ENCODE data around the gene IL10RB.
"Not testable (repeated sequence)": the region's sequence is repeated elsewhere in the genome, so short reads cannot be mapped to it uniquely, and the experiment has no call there.

The IL10RB gene

DNA sequence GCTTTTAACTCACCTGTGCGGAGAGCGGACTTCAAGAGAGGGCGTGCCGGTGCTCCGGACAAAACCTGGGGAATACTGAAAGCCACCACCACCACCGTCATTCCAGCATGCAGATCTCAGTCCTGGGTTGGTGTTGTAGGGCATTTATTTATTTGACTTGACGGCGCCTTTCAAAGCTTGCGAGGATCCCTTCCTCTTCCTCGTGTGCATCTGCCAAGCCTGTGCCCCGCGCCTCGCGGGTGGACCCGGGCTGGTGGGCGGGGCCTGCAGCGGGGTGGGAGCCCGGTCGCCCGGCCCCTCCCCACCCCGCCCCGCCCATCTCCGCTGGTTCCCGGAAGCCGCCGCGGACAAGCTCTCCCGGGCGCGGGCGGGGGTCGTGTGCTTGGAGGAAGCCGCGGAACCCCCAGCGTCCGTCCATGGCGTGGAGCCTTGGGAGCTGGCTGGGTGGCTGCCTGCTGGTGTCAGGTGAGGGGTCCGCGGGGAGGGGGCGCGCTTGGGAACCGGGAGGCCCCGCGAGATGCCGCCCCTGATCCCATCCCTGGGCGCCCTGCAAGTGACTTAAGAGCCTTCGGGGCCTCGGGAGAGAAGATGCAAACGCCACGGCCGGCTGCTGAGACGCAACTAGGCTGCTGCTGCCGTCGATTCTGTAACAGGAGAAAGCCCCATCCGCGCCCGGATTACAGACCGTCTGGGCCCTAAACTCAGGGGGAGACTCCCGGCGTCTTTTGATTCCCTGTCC, at the start of gene IL10RB:
TSS of gene IL10RB (plus strand) at position 318 of the 739 bp plus-strand sequence. CDS start at position 417, 99 bp downstream.
- peak; percentile 72 for TF ChIP-seq POLR2A (IDR thresholded peaks at IDR 0.05; ENCODE audit: low read depth, low read length)
- DNase-seq (ENCODE audit: insufficient read length, low spot score) (peak; percentile 91), FAIRE-seq (no peak)

DNA sequence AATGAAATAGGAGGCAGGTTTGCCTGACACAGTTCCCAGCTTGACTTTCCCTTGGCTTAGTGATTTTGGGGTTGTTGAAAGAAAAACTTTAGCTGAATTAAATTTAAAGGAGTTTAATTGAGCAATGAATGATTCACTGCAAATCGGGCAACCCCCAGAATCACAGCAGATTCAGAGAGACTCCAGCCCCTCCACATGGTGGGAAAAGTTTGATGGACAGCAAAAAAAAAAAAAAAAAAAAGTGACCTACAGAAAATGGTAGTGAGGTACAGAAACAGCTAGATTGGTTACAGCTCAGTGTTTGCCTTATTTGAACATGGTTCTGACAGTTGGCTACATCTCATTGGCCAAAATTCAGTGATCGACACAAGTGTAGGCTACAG, 49.0 kb upstream of the IL10RB start:
- DNase-seq (ENCODE audit: insufficient read length, low spot score) (no peak), FAIRE-seq (no peak)
- TF ChIP-seq POLR2A (IDR thresholded peaks at IDR 0.05; ENCODE audit: low read depth, low read length): no peak

DNA sequence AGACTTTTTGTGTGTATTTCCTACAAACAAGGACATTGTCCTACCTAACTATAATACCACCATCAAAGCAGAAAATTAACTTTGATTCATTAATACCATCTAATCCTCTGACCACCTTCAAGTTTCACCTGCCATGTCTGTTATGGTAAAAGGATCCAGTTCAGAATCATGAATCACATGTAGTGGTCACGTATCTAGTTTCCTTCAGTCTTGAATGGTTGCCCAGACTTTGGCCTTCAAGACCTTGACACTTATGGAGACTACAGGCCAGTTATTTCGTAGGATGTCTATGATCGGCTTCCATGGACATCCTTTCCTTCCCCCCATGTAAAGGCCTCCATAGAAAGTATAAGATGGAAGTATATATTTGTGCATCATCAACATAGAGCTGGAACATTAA, 46.9 kb upstream of the IL10RB start:
- no peak for TF ChIP-seq POLR2A (IDR thresholded peaks at IDR 0.05; ENCODE audit: low read depth, low read length)
- FAIRE-seq: no peak
- no peak for DNase-seq (ENCODE audit: insufficient read length, low spot score)

DNA sequence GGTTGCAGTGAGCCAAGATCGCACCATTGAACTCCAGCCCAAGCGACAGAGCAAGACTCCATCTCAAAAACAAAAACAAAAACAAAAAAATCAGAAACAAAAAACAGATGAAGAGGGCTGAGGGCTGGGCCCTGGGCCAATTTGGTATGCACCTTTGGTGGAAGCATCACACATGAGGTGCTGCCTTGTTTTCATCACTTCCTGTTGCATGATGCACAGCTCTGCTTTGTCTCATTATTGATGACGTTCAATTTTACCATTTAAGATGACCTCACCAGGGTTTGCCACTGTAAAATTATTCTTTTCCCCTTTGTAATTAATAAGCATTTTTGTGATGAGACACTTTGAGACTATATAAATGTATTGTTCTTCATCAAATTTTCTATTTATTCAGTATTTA, 46.2 kb upstream of the IL10RB start:
- FAIRE-seq (no peak), DNase-seq (ENCODE audit: insufficient read length, low spot score) (no peak)
- no peak for TF ChIP-seq POLR2A (IDR thresholded peaks at IDR 0.05; ENCODE audit: low read depth, low read length)

DNA sequence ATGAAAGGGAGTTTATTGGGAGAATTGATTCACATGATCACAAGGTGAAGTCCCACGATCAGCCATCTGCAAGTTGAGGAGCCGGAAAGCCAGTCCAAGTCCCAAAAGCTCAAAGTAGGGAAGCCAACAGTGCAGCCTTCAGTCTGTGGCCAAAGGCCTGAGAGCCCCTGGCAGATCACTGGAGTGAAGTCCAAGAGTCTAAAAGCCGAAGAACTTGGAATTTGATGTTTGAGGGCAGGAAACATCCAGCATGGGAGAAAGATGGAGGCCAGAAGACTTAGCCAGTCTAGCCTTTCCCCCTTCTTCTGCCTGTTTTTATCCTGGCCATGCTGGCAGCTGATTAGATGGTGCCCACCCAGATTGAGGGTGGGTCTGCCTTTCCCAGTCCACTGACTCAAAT, 40.8 kb upstream of the IL10RB start:
- not testable (repeated sequence) for DNase-seq (ENCODE audit: insufficient read length, low spot score); FAIRE-seq

DNA sequence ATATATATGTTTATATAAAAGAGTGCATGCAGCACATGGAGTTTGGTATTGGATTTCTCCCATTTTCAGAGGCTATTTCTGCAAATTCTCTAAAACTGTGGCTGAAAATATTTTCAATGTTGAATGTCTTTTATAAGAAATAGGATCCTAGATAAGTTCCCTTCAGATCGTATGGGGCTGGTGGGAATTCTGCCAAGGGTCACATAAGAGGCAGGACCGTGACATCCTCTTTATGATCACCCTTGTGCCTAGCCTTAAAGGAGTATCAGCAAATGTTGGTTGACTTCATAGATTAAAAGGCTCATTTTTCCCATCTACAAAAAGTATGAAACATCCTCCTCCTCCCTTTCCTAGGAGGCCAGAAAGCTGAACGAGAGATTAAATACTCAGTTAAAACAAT, 37.7 kb upstream of the IL10RB start:
- FAIRE-seq (no peak), DNase-seq (ENCODE audit: insufficient read length, low spot score) (no peak)
- no peak for TF ChIP-seq POLR2A (IDR thresholded peaks at IDR 0.05; ENCODE audit: low read depth, low read length)

DNA sequence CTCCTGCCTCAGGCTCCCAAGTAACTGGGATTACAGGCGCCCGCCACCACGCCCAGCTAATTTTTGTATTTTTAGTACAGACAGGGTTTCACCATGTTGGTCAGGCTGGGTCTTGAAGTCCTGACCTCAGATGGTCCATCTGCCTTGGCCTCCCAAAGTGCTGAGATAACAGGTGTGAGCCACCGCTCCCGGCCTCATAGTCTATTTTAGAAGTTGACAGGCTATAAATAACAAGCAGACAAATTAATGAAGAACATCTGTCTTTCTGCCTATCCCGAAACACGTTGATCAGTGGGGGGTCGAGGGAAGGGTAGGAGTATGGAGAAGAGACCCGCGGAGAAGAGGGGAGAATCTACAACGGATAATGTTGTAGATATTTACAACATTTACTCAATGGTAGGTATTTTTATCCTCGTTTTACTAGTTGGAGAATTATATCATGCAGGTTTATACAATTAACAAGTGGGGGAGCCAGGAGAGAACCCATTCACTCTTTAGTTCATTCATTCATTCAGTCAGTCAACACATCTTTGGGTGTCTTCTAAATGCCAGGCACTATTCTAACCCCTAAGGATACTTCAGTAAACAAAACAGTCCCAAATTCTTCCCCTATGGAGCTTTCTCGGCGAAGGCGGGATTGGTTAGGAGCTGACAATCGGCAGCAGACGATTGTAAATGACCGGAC, 36.9 kb upstream of the IL10RB start:
- DNase-seq (ENCODE audit: insufficient read length, low spot score) (no peak), FAIRE-seq (no peak)
- no peak for TF ChIP-seq POLR2A (IDR thresholded peaks at IDR 0.05; ENCODE audit: low read depth, low read length)

DNA sequence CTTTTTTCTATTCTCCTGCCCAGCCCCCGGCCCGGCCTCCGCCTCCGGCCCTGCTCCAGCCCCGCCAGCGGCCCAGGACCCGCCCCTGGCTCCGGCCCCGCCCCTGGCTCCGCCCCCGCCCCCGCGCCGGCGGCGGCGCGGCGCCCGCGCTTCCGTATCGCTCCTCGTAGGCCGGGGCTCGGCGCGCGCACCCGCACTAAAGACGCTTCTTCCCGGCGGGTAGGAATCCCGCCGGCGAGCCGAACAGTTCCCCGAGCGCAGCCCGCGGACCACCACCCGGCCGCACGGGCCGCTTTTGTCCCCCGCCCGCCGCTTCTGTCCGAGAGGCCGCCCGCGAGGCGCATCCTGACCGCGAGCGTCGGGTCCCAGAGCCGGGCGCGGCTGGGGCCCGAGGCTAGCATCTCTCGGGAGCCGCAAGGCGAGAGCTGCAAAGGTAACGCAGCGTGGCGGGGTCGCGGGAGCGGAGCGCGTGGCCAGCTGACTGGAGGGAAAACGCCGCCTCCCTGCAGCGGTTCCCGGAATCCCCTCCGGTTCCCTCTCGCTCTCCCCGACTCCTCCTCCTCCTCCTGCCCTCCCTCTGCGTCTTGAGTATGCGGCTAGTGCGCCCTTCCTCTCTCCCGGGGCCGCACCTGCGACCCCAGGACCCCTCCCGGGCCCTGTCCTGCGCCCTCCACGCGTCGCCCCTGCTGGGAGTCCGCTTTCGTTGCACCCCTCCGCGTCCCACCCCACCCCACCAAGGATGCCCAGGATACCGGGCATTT, 36.2 kb upstream of the IL10RB start, which contains the start of gene IFNAR2:
TSS of gene IFNAR2 (plus strand) at position 155 of the 761 bp plus-strand sequence. CDS start 11,985 bp downstream, outside the sequence.
- DNase-seq (ENCODE audit: insufficient read length, low spot score): peak; percentile 87
- no peak for FAIRE-seq
- TF ChIP-seq POLR2A (IDR thresholded peaks at IDR 0.05; ENCODE audit: low read depth, low read length): peak; percentile 47

DNA sequence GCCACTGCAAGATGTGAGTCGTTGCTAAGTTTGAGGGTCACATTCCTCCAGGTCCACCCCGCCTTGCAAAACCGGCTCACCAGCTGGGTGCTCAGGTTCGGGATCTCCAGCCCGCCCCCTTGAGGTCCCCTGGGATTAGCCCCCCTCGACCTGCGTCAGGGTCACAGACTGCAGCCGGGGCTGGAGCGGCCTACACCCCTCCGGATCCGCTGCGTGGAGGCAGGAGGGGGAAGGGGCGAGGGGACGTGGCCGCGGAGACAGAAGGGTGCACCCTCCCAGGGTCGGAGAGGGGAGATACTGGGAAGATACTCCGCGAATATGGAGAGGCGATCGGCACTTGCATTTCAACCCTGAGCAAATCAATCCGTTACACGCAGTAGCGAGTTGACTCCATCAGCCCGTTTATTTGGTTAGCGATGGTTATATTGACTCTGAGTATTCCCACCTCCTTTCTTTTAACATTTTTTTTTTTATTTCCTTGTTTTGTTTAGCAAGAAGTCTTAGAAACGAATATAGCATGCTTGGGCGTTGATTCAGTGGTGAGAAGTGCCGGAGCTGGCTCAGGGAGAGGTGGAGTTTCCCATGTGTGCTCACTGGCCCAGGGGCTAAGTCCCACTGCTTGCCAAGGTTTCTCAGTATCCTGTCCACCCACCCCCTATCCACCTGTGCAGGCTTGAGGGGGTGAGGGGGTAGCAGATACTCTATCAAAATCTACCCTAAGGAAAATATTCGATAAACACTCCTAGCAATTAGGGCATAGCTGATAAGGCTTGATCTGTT, 35.4 kb upstream of the IL10RB start:
- no peak for FAIRE-seq
- TF ChIP-seq POLR2A (IDR thresholded peaks at IDR 0.05; ENCODE audit: low read depth, low read length): no peak
- peak; percentile 63 for DNase-seq (ENCODE audit: insufficient read length, low spot score)

DNA sequence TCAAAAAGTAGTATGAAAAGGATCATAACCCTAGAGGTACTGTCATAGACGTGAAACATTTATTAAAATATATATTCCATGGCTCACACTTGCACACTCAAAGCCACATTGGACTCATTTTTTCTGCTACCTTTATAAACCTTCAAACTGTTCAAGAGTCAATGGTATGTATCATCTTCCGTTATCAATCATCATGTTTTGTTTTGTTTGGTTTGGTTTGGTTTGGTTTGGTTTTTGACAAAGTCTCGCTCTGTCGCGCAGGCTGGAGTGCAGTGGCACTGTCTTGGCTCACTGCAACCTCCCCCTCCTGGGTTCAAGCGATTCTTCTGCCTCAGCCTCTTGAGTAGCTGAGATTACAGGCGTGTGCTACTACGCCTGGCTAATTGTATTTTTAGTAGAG, 34.6 kb upstream of the IL10RB start:
- FAIRE-seq (no peak), DNase-seq (ENCODE audit: insufficient read length, low spot score) (no peak)
- TF ChIP-seq POLR2A (IDR thresholded peaks at IDR 0.05; ENCODE audit: low read depth, low read length): no peak

DNA sequence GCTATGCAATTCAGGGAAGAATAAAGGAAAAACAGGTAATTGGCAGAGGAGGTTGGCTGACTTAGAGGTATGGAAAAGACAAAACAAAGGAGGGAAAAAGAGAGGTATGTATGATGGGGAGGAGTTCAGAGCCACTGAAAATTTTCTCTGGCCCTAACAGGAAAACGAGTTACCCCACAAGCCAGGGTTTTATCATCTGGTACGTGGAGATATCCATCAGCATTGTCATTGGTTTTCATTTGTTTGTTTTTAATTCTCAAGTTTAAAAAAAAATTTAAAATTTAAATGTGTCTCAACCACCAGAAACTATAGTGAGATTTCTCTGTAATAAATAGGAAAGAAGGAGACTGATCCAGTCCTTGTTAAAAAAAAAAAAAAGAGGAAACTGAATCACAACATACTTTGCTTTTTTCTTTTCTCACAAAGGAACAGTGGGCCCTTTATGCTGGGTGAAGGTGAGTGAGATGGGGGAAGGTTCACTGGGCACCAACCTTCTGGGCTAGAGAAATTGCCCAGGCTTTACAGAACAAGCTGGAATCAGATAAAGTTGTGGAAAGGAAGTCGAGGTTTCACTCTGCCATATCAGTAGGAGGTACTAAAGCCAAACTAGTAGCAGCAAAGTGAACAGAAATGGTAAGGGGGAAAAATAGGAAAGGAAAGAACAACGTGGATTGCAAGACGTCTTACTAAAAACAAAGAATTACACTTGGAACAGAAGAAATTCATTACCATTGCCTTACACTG, 33.7 kb upstream of the IL10RB start:
- FAIRE-seq: no peak
- DNase-seq (ENCODE audit: insufficient read length, low spot score): no peak
- no peak for TF ChIP-seq POLR2A (IDR thresholded peaks at IDR 0.05; ENCODE audit: low read depth, low read length)

DNA sequence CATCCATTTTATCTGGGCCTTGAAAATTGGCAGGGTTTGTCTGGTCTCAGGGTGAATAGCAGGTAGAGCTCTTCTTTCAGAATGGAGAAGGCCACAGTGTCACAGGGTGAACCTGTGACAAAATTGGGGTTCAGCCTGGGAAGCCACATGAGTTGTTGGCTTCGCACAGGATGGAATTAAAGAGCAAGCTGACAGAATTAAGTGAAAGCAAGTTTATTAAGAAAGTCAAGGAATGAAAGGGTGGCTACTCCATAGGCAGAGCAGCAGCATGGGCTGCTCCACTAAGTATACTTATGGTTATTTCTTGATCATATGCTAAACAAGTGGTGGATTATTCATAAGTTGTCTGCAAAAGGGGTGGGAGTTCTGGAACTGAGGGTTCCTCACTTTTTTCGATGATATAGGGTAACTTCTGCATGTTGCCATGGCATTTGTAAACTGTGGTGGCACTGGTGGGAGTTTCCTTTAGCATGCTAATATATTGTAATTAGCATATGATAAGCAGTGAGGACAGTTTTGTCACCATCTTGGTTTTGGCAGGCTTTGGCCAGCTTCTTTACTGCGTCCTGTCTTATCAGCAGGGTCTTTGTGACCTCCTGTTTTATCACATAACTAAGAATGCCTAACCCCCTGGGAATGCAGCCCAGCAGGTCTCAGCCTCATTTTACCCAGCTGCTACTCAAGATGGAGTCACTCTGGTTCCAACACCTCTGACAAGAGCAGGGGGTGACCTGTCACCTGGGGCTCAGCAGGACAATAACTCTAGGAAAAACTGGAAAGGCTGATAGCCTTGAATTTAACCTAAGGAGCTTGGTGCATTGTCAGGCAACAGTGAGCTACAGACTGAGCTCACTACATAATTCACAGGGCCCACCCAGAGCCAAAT, 31.3 kb upstream of the IL10RB start:
- DNase-seq (ENCODE audit: insufficient read length, low spot score) (no peak), FAIRE-seq (no peak)
- TF ChIP-seq POLR2A (IDR thresholded peaks at IDR 0.05; ENCODE audit: low read depth, low read length): no peak
